Activated effector memory CD4-positive, alpha-beta T cell treated with anti-CD3 and anti-CD28 coated beads, Interleukin-2, amount 50 U/mL, for 16 hours (primary cell): ENCODE measurements around the gene PRPS1L1.

Source experiments
- DNase-seq: peaks from one replicate; pipeline ENCODE4 v3.0.0-alpha.2; 2020

Gene PRPS1L1

DNA sequence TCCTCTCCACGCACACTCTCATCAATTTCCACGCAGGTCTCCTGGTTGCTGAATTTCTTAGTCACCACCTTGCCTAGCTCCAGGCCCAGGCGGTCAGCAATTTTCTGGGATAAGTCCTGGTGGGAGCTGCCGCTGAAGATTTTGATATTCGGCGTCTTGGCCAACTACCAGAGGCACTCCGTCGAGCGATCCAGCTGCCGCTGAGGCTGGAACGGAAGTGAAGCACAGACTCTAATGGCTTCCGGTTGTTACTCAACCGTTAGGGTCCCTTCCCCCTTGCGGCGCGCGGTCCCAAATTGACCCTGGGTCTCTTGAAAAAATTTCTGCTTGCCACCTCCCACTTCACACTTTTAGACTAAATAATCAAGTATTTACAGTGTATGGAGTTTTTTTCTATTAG, at the start of gene PRPS1L1:
TSS of gene PRPS1L1 (minus strand) at position 219 of the 400 bp plus-strand sequence.
- no peak for DNase-seq

DNA sequence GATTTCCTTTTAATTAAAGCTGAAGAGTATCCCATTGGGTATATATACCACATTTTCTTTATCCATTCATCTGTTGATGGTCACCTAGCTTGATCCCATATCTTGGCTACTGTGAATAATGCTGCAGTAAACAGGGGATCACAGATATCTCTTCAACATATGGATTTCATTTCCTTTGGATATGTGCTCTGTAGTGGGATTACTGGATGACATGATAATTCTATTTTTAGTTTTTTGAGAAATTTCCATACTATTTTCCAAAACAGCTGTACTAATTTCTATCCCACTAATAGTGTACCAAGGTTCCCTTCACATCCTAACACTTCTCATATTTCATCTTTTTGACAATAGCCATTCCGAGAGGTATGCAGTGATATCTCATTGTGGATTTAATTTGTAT, 48.8 kb upstream of the PRPS1L1 start:
- no peak for DNase-seq

DNA sequence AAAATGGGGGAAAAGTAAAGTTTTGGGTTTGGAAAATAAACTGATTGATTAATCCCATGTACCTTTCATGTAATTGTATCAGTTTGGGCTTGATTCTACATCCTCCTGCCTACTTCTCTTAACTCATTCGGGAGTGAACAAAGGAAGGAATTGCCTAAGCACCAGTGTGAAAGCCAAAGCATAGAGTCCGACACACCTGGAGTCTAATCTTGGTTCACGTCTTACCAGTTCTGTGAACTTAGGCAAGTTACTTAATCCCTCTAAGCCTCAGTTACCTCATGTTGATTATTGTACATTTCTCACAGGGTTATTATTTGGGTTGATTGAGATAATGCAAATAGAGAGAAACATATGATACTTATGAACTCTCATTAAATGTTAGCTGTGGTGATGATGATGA, 41.1 kb upstream of the PRPS1L1 start:
- DNase-seq: no peak

DNA sequence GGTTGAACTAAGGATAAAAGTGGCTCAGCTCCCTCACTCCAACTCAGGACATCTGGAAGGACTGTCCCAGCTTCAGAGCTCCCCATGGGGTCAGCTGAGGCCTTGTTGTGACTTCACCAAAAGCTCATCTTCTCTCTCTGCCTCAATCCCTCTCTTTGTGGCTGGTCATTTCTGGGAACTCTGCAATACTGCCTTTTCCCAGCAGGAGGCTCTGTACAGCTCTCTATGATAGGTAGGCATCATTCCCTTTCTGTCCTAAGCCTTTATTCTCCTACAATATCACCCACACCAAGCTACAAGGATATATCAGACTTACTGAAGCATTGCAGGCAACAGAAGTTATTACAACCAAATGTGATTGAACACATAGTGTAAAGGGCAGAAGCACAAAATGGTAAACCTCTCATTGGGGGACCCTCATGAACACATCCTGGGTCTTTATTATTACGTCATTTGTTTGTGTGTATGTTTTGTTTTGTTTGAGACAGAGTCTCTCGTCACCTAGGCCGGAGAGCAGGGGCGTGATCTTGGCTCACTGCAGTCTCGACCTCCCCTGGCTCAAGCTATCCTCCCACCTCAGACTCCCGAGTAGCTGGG, 36.7 kb upstream of the PRPS1L1 start:
- no peak for DNase-seq

DNA sequence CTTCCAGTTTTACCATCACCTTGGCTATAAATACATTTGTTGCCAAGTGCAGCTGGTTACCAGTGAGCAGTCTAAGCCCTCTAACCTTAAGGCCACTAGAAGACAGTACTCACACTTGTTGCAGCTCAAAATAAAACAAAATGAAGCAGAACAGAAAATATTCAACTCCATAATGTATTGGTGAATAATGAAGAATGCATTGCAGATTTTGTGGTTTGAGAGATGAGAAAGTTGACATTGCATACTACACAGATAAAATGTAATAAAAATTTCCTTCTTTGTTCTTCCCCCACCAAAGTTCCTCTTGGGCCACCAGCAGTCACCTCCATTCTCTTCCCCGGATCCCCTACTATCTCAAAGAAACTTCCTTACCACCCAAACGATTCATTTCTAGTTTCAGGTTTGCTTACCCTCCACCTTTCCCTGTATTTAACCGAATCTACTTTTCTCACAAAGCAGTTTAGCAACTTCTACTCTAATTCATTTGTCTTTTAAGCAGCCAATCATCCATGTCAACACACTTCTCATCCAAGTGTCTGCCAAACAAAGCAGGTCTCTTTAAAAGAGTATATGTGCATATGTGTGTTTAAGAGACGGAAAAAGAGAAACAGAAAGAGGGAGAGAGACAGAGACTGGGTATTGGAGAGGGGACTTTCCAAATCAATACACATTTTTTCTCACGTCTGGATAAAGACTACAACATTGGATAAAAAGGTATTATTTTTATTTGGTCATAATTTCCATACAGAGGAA, 35.7 kb upstream of the PRPS1L1 start:
- no peak for DNase-seq

DNA sequence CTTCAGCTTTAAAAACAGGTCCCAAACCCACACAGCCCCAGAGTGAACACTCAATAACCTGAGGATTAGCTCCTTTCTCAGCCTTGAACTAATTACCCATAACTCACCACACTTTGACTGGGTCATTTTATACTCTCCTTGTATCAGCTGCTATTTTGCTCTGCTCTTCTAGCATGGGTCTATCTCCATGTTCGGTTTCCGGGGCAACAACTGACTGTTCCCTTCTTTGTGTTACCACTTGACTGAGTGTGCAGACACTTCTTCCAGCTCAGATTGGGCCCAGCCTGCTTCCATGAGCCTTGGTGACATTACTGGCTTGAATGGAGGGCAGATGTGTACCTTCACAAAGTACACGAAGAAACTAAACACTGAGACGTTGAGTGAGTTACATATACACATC, 31.5 kb upstream of the PRPS1L1 start:
- DNase-seq: no peak

DNA sequence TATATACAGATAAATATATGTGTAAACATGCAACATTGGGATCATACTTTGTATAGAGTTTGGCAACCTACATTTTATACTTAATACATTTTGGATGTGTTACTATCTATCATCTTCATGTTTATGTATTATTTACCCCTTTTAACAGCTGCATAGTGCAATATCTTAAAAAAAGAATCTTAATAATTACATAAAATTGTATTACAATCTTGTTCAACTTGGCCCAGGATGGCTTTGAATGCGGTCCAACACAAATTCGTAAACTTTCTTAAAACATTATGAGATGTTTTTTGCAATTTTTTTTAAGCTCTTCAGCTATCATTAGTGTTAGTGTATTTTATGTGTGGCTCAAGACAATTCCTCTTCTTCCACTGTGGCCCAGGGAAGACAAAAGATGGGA, 26.3 kb upstream of the PRPS1L1 start:
- DNase-seq: no peak

DNA sequence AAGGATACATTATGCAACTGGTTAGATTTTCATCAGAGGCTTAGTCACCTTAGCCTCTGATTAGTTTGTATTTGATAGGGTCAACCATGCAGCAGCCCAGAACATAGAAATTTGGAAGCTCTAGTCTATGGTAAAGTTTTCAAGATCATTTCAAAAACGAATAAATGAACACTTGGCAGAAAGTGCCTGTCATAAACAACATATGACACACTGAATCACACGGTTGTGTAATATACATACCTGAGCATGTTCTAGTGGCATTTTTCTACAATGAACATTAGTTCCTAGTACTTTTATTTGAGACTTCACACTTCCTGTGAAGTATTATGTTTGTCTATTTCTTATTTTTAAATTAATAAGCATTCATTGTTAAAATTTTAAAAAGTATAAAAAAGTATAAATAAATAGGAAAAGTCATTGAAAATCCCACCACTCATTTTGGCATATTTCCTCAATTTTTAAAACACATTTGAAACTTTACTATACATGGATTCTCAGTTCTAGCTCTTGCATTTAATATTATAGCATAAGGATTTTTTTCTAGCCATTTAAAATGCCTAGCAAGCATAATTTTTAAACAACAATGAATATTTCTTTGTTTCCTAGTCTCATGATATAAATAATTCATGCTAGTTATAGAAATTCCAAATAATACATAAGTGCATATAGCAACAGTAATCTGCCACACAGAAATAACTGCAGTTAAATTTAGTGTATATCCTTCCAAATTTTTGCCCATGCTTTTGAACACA, 25.7 kb upstream of the PRPS1L1 start:
- DNase-seq: no peak

DNA sequence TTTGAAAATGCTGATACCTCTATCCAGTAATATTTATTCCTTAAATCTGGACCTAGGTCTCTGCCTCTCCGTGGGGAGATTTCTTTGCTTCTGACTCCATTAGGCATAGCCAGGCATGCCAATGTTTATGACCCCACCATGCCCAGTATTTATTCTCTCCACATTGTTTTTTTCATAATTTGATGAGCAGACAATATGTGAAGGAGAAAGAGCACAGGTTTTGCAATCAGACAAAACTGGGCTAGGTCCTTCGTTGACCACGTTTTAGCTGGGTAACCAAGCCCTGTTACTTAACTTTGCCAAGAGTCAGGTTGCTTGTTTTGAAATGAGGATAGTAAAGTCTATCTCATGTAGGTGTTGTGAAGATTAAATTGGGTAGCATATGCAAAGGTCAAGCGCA, 21.6 kb upstream of the PRPS1L1 start:
- no peak for DNase-seq

DNA sequence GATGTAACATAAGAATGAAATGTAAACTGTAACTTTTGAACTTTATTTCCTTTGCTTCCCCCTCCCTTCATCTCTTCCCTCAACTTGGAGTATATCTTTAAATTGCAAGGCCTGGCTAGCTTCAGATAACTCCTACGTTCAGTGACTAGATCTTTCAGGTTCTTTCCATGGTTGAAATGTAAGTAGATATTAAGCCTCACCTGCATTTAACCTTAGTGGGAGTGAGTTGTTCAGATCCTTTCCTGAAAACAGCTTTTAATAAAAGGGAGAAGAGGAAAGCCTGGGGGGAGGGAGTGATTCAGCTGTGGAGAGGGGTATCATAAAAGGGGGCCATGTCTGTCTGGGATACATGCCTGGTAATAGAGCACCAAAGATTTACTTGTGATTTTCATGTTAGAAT, 19.0 kb upstream of the PRPS1L1 start:
- no peak for DNase-seq

DNA sequence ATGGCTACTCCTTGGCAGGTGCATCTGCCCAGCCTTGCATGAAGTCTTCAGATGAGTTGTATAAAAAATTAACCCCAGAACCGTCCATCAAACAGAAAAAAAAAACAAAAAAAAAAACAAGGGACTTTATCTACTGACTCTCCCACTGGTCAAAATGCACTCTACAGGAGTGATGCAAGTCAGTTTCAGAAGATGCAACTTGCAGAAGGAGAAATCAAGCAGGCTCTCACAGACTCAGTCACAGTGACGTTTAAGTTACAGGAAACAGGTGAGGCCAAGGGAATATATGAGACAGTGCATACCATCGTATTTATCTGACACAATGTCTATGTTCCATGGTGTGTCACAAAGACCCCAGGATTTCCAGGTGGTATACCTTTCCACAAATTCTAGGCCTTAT, 17.5 kb upstream of the PRPS1L1 start:
- DNase-seq: no peak

DNA sequence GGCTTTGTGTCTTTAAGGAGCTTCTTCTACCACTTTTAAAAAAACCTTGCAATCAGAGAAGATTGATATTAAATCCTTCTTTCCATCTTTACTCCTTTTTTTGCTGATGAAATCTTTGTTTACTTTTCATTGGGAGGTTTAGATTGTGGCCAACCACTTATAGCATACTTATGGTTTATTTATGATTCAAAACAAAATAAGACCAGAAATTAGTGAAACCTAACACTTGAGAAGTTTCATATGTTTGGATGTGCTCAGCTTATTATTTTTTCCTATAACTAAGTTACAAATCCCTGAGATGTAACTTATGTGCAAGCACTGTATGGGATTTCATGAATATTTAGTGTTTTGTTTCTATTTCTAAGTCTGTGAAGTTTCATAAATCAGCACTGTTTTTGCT, 13.5 kb upstream of the PRPS1L1 start:
- DNase-seq: no peak

DNA sequence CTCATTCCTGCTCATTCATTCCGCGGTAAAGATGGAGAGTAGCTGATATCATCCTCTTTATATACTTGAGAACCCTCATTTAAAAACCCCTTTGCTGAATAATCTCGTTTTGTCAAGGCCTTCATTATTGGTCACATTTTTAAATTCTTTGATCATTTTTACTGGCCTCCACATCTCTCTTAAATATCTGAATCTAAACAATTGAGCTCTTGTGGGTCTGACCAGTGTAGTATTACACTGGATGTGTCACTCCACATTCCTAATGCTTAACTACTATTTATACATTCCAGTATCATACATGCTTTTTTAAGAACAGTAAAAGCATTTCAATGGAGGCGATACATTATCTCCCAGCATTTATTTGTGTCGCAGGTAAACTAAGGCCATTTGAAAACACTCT, 12.6 kb upstream of the PRPS1L1 start:
- DNase-seq: no peak

DNA sequence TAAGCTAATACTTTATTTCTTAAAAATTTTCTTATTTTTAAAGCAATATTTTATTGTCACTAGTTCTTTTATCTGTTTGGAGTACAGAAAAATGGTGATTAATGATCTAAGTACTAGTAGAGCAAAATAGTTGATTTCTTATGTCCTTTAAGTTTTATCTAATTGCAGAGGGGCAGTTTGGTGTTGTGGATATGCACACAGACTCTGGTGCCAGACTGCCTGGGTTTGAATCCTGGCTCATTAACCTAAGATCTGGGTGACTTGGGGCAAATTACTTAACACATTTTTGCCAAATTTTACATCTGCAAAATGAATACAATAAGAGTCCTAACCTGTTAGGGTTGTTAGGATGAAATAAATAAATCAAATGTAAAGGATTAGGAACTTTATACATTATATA, 10.7 kb upstream of the PRPS1L1 start:
- DNase-seq: no peak

DNA sequence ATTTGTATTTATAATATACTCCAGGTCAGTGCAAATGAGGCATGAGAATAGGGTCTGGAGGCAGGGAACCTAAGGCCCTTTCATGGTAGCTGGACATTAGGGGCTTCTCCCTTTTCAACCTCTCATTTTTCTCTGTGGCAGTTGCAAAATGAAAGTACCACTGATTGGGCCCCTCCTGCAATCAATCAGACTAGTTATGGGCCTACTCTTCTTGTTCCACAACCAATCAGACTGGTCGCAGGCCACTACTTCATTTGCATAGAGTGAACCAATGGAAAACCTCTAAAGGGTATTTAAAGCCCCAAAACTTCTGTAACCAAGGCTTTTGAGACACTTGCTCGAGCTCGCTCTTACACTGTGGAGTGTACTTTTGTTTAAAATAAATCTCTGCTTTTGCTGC, 10.0 kb upstream of the PRPS1L1 start:
- DNase-seq: no peak

DNA sequence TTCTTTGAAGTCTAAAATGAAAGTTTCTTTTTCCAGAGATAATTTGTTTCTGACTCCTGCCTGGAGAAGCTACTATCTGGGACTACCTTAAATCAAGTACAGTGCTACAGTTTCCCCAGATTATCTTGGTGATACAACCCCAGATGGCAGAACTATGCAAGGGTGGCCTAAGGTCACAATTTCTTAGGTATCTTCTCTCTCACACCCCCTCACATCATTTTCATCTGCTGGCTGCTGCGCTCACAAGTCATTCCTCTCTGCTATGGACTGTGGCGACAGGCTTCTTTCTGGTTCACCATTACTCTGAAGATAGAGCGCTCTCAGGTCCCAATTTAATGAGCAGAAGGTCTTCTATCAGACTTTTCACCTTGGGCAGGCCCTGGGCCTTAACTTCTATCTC, 9.1 kb upstream of the PRPS1L1 start:
- DNase-seq: no peak

DNA sequence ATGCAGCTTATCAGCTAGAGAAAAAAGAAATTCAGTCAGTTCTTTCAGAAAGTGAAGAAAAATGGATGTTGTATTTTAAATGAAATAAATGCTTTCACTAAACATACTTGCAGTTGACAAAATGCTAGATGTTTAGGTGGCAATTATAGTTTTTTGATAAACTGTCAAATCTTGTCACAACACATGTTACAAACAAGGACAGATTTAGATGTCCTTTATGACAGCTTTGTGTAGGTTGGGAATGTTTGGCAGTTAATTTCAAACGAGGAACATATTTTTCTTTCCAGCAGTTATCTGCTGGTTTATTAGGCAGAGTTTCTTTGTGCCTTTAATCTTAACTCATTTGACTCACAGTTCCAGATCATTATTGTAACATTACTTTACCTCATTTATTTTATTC, 3.1 kb upstream of the PRPS1L1 start:
- no peak for DNase-seq

DNA sequence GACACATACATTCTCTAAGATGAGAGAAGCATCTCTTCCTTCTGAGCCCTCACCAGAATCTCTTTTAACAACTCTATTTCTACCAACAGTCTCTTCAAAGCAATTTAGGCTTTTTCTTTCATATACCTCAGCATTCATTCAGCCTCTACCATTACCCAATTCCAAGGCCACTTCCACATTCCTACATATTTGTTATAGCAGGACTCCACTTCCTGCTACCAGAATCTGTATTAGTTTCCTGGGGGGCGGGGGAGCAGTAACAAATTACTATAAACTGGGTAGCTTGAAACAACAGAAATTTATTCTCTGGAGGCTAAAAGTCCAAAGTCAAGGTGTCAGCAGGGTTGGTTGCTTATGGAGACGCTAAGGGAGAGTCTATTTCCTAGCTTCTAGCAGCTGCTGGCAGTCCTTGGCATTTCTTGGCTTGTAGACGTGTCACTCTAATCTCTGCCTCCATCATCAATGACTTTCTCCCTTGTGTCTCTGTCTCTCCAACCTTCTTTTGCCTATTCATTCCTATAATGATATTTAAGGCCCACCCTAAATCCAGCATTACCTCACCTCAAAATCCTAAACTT, 7.4 kb downstream of the PRPS1L1 start:
- DNase-seq: no peak

DNA sequence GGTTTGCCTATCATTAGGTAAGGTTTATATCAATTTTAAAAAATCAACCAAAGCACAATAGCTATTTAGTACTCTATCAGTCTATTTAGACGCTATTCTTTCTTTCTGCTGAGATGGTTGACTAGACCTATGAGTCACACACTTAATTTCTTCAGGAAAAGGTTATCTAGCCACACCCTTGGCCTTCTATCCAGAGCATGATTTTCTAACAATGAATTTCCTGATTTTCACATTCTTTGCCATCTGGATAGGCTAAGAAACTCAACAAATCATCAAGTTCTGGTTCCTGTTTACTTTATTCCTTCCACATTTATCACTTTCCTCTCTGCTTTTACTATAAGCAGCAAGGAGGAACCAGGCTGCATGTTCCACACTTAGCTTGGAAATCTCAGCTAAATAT, 8.1 kb downstream of the PRPS1L1 start:
- no peak for DNase-seq

DNA sequence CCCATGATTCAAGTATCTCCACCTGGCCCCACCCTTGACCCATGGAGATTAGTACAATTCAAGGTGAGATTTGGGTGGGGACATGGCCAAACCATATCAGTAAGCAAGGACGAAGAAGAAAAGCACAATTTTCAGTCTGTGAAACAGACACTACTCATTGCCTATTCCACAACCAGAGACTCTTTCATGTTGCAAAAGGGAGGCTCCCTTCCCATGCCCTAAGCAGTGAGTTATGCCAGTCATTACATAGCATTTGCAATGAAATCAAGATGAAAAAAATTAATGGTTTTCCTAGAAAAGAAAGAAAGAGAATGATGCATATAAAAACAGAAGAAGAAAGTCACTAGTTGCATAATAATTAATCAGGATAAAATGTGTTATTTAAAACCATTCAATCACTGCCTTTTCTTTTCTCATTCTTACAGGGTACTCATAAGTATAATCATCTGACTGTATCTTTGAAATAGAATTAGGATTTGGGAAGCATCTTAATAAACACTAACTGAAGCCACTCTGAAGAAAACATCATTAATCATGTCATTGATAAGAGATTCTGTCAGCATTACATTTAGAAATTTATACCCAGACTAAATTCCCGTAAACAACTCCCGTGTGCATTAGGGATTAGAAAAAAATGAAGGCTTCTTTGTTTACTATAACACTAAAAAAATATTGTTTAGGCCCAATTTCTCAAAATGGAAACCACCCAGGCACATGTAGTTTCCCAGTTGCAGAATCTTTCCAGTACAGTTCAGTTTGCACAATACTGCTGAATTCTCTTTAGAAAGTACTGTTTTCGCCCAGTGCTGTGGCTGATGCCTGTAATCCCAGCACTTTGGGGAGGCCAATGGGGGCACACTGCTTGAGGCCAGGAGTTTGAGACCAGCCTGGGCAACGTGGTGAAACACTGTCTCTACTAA, 9.1 kb downstream of the PRPS1L1 start:
- DNase-seq: no peak

DNA sequence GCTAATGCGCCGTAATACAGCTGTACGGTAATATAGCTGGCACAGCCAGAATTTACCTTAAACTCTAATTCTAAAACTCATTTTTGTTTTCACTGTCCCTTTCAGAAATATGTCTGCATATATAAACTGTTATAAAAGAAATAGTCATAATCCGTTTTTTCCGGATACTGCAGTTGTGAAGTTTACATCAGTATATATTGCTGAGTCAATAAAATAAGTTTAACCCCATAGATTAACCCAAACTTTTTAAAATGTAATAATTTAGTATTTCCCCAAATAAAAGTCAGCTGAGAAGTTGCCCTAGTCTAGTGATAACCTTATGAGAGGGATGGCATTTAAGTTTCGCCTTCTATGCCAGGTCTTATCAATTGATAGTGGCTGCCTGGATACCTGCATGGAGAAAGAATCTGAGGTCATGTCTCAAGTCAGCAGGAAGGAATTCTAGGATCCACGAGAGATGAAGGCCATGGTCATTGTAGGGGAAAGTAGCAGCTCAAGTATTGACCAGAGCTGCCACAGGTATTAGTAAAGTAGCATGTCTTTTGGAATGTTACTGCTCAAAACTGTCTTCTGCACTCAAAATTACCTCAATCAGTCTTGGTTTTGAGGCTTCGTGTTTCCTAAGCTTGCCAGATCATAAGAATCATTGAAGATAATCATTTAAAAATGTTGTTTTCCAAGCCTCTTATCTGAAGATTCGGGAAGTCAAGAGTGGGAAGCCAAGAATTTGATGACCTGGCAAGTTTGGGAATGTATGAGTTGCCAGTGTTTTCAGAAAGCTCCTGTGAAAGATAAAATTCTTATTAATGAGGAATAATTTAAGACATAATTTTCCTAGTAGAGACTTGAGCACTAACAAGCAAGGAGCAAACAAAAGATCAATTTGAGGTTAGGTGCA, 10.8 kb downstream of the PRPS1L1 start:
- DNase-seq: no peak

DNA sequence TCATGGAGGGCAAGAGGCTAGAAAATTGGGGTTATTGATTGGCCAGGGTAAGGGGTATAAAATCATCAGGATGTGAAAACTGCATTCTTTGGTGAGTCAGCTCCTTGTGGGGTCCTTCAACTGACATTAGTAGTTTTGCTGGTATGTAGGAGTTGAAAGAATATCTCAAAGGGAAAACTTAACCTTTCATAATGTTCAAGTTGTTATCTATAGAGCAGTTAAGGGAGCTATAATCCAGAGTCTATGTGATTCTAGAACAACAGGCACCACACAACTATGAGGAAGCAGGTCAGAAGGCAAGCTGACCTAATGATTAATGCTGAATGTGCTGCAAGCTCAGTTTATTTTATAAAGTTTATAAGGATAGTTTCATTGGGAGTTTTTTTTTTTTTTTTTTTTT, 13.7 kb downstream of the PRPS1L1 start:
- DNase-seq: no peak
